ENCODE data around the gene TMEM132E.

Gene TMEM132E

GRCh38 chr17:34635876-34636275 lies 56.5 kb downstream of the TMEM132E start:
- DNase-seq (ENCODE audit: low spot score), result no peak

- DNase-seq (ENCODE audit: low spot score), result no peak
Observed at GRCh38 chr17:34637041-34637547, 57.7 kb downstream of the TMEM132E start.

DNA sequence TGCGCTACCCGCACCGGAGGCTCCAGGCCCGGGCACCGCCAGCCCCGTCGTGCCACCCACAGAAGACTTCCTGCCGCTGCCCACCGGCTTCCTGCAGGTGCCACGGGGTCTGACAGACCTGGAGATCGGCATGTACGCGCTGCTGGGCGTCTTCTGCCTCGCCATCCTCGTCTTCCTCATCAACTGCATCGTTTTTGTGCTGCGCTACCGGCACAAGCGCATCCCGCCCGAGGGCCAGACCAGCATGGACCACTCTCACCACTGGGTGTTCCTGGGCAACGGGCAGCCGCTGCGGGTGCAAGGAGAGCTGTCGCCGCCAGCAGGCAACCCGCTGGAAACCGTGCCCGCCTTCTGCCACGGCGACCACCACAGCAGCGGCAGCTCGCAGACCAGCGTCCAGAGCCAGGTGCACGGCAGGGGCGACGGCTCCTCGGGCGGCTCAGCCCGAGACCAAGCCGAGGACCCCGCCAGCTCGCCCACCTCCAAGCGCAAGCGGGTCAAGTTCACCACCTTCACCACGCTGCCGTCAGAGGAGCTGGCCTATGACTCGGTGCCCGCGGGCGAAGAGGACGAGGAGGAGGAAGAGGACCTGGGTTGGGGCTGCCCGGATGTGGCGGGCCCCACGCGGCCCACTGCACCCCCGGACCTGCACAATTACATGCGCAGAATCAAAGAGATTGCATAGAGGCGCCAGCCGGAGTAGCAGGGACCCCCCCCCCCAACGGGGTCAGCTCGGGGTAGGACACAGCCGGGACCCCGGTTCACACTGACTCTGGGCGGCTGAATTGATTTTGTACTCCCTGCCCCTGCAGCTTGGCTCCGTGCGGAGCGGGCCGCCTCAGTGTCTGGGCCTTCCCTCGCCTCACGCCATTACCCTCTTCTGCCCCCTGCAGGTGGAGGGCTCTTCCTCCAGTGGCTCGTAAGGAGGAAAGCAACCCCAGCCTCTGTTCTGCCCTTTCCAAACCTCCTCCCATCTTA lies 58.5 kb downstream of the TMEM132E start:
- DNase-seq (ENCODE audit: low spot score), result peak; percentile 79

GRCh38 chr17:34638526-34639260 lies 59.3 kb downstream of the TMEM132E start:
- DNase-seq (ENCODE audit: low spot score), result no peak

GRCh38 chr17:34639706-34640425 lies 60.5 kb downstream of the TMEM132E start:
- DNase-seq (ENCODE audit: low spot score), result no peak

GRCh38 chr17:34641368-34641767 lies 62.0 kb downstream of the TMEM132E start:
- DNase-seq (ENCODE audit: low spot score), result no peak

GRCh38 chr17:34644941-34645550 lies 65.7 kb downstream of the TMEM132E start:
- DNase-seq (ENCODE audit: low spot score), result no peak

DNA sequence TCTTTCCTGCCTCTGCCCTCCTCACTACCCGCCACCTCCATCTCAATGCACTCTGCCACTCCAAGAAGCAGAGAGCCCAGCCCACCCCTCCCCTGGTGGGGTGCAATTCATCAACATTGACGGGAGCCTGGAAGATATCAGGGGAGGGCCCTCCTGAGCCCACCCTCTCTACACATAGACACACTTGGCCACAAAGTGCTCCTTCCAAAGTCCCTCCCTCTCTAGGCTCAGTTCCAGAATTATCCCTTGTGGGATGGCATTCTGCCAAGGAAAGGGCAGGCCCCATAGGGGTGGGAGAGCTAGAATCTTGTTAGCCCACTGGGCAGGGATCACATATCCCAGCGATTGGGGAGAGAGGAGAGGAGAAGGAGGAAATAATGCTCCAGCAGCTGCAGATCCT lies 66.2 kb downstream of the TMEM132E start:
- no peak for DNase-seq (ENCODE audit: low spot score)

- DNase-seq (ENCODE audit: low spot score), result no peak
Observed at GRCh38 chr17:34647511-34647910, 68.1 kb downstream of the TMEM132E start.

DNA sequence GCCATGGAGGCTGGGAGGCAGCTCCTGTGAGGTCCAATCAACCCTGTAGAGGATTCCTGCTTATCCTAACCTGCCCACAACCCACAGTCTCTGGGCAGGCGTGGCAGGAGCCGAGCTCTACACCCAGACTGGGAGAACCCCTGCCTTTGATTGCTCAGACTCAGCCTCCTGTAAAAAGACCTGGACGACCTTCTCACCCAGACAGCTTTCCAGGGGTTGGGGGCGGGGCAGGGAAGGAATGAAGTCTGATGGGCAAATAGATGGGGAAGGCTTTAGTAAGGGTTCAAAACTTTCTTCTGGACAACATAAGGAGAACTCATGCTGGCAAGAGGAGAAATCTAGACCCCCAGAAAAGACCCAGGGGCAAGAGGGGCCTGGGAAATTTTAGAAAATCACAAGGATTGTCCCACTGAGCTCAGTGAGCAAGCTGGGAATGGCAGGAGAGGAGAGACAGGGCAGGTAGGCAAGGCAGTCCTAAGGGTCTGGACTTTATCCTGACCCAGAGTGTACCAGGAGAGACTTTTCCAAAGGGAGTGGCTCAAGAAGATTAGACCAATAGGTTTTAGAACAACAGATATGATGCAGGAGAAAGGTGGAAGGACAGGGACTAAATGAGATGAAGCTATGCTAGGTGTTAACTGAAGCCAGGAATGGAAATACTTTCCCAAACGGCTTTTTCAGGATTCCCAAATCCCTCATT lies 70.8 kb downstream of the TMEM132E start:
- no peak for DNase-seq (ENCODE audit: low spot score)

DNA sequence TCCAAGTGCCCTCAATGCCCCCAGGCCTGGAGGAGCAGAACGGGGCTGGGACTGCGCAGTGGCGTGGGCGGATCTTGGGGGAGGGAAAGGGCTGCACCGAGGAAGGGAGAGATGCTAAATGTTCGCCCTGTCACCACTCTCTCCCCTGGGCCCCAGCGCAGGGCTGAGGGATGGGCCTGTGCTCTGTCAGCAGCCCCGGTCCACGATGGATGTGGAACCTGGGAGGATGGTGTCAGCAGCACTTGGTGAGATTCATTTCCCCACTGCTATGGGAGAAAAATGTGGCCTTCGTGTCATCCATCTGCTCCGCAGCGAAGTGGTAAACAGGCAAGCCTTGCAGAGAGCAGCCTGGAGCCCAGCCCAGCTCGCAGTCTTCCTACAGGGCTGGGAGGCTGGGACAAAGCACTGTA lies 72.0 kb downstream of the TMEM132E start:
- no peak for DNase-seq (ENCODE audit: low spot score)

DNA sequence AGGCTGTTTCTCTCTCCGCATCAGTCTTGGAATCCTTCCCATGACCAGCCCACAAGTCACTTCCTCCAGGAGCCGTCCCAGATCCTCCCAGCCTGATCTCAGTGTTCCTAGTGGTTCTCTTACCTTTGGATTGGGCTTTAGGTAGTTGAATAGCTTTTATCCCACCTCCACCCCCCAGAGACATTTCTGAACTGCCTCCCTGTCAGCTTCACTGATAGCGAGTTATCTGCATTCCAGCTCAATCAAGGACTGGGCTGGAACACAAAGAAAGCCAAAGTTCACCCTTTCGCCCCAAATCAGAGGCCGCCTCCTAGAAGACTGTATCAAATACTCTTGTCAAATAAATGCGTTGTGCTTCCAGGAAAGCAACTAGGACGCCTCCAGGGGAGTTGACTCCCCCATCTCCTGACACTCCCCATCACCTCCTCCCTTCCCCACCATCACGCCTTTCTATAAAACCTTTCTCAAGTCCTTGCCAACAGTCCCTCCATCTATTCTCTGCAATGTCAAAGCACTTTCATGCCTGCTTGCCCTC lies 72.7 kb downstream of the TMEM132E start:
- DNase-seq (ENCODE audit: low spot score), result no peak

GRCh38 chr17:34653511-34653910 lies 74.1 kb downstream of the TMEM132E start:
- DNase-seq (ENCODE audit: low spot score), result no peak

DNA sequence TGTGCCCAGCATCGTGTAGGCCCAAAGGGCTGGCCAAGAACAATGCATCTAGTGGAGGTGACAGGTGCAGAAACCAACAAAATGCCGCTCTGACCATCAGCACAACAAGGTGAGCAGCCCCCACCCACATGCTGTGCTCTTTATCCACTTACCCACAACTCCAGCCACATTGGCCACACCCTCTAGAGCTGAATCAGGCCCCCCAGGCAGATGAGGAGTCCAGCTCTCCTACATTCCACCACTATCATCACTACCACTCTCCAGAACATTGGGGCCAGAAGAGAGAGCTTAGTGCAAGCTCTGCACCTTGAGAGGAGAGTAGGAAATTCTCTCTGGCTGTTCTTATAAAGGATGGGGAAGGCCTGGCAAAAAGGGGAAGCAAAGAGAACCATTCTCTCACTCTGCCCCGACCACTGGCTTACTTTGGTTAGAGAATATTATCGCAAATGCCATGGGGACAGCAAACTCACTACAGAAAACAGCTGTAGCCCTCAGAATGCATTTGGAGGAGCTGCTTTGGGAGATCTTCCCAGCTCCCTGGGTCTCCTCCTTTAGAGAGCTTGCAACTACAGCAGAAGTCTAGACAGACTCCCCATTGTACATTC lies 75.0 kb downstream of the TMEM132E start:
- DNase-seq (ENCODE audit: low spot score), result no peak

DNA sequence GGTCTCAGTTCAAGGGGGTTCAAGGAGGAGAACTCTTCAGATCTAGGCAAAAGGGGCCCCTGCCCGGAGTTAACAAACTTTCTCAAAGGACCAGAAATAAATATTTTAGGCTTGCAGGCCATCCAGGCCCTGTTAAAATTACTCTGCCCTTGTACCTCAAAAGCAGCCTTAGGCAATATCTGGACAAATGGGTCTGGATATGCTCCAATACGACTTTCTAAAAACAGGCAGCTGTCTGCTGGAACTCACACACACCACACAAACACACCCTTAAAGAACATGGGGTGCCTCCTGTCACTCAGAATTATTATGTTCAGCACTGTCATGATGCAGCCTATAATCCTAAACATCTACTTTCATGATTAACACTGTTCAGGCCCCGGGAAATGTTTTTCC lies 75.5 kb downstream of the TMEM132E start:
- no peak for DNase-seq (ENCODE audit: low spot score)

GRCh38 chr17:34656801-34657200 lies 77.4 kb downstream of the TMEM132E start:
- no peak for DNase-seq (ENCODE audit: low spot score)

DNA sequence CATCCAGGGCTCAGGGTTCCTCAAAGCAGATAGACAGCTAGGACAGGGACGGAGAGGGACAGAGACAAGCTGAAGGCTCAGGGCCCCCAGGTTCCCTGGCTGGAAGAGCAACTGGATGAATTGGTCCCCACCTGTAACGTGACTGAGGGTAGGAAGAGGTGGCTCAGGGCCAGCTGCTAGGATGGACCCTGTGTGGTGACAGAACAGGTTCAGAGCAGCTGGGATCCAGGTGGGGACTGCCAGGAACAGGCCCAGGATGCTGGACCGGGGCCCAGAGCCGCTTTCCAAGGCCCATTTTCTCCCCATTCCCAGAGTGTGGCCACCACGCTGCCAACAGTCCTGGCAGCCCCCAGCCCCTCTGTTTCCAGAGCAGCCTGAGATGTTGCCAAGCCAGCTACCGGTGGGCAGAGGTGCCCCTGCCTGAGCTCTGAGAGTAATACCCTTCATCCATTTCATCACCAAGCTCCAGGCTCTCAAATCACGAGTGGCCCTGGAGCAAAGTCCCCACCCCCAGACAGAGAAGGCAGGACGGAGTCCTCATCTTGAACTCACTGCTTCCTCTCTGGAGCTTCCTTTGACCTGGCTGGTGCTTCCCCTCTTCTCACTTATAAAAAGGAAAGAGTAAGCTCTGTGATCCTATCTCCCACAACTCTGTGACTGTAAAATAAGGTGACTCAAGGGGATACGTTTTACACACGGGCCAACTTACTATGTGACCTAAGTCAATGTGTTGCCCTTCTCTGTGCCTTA lies 79.6 kb downstream of the TMEM132E start:
- no peak for DNase-seq (ENCODE audit: low spot score)

DNA sequence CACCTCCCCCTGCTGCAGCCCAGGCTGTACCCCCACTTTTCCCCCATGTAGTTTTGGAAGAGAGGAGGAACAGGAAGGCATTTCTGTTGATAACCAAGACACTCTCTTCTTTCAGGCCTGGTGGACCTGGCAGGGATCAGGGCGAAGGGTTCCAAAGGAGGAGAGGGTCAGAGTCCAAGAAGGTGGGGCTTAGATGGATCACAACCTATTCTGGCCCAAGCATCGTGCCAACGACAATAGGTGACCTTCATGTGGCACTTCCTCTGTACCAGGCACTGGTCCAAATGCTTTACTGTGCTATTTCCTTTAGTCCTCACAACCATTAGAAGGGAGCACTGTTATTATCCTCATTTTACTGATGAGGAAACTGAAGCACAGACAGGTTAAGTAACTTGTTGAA lies 84.3 kb downstream of the TMEM132E start:
- no peak for DNase-seq (ENCODE audit: low spot score)

- DNase-seq (ENCODE audit: low spot score), result no peak
Observed at GRCh38 chr17:34665150-34665806, 85.9 kb downstream of the TMEM132E start.

Measured in CD4-positive, alpha-beta T cell treated with Interleukin-2 at 100 ng/mL for 4 hours (primary cell).